ENCODE measurements around the gene MED13L.

Gene MED13L

DNA sequence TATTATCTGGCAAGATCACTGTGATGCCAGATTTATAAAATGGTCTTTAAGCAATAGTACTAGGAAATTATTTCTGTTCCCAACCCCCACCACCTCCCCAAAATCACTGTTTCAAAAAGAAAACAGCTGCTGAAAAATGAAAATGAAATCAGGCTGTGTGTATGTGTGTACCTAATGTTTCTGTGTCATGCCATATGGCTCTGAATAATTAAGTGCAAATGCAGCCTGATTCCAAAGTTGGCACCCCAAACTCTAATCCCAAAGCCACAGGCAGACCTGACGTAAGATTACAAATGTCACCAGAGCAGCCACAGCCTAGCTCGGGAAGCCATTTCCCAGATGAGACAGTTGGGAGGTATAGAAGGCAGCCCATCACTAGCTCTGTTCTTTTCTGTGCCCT is 175.5 kb downstream of the MED13L start:
- no peaks in the 10 kb centered on the region for H3K9me3 ChIP-seq (ENCODE audit: insufficient read depth, low read length)
- H3K4me3 ChIP-seq (ENCODE audit: insufficient read depth, low read length, poor library complexity, severe bottlenecking), result no peak overlapping the region
- no peaks in the 10 kb centered on the region for H3K79me2 ChIP-seq (ENCODE audit: insufficient read depth, low read length)
- H3K27me3 ChIP-seq (ENCODE audit: low read length), result no peaks in the 10 kb centered on the region
- no peaks in the 10 kb centered on the region for H3F3A ChIP-seq (ENCODE audit: insufficient read depth)
- no peaks in the 10 kb centered on the region for H3K9me2 ChIP-seq (replicated peaks; ENCODE audit: insufficient read depth, low read length)
- no peak overlapping the region for H3K4me2 ChIP-seq (ENCODE audit: low read depth, low read length, poor library complexity, severe bottlenecking)
- H3K36me3 ChIP-seq (ENCODE audit: low read length), result no peaks in the 10 kb centered on the region
- no peak overlapping the region for H3K9ac ChIP-seq (ENCODE audit: low read length)
- TF ChIP-seq, protein P1, sequence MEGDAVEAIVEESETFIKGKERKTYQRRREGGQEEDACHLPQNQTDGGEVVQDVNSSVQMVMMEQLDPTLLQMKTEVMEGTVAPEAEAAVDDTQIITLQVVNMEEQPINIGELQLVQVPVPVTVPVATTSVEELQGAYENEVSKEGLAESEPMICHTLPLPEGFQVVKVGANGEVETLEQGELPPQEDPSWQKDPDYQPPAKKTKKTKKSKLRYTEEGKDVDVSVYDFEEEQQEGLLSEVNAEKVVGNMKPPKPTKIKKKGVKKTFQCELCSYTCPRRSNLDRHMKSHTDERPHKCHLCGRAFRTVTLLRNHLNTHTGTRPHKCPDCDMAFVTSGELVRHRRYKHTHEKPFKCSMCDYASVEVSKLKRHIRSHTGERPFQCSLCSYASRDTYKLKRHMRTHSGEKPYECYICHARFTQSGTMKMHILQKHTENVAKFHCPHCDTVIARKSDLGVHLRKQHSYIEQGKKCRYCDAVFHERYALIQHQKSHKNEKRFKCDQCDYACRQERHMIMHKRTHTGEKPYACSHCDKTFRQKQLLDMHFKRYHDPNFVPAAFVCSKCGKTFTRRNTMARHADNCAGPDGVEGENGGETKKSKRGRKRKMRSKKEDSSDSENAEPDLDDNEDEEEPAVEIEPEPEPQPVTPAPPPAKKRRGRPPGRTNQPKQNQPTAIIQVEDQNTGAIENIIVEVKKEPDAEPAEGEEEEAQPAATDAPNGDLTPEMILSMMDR (IDR thresholded peaks at IDR 0.05; ENCODE audit: insufficient read depth, low read length, poor library complexity, severe bottlenecking), result no peak
- TF ChIP-seq EZH2phosphoT487 (conservative IDR thresholded peaks at IDR 0.05; ENCODE audit: low read length), result no peak
- H2AFZ ChIP-seq (ENCODE audit: low read depth, low read length, severe bottlenecking), result no peak overlapping the region
- H4K20me1 ChIP-seq (ENCODE audit: low read depth, low read length), result no peaks in the 10 kb centered on the region
- no peak overlapping the region for H3K27ac ChIP-seq (ENCODE audit: low read depth, low read length)

DNA sequence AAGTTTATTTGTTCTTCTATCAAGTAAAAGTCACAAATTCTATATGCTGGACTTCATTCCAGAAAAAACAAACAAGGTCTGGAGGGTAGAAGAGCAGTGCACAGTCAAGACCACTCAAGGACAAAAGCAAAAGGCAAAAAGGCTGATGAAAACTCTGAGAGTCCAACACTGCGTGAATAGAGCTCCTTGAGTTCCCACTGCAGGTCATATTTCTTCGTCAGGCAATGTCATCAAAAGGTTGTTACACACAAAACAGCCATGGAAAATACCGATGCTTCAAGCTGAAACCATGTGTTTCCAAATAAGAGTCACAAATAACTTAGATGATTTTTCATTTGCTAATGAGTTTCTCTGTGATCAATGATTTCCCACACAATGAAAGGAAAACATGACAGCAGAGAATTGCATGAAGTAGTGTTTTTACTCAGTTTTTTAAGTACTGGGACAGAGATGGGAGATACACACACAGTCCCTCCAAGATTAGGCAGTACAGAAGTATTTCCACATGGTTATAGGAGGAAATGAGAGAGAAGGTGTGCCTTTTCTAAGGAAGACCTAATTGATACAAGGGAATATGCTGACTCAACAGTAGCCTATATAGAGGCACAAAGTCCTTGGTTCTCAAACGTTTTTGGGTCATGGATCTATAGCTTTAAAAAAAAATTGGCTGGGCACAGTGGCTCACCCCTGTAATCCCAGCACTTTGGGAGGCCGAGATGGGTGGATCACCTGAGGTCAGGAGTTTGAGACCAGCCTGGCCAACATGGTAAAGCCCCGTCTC is 177.7 kb downstream of the MED13L start:
- Histone ChIP-seq H4K20me1 (ENCODE audit: low read depth, low read length) (no peaks in the 10 kb centered on the region), H3K79me2 (ENCODE audit: insufficient read depth, low read length) (no peaks in the 10 kb centered on the region), H3K9me3 (ENCODE audit: insufficient read depth, low read length) (no peaks in the 10 kb centered on the region), H3K4me3 (ENCODE audit: insufficient read depth, low read length, poor library complexity, severe bottlenecking) (no peak overlapping the region), H3K27ac (ENCODE audit: low read depth, low read length) (no peak overlapping the region), H3K36me3 (ENCODE audit: low read length) (no peaks in the 10 kb centered on the region), H3K9me2 (replicated peaks; ENCODE audit: insufficient read depth, low read length) (no peaks in the 10 kb centered on the region), H2AFZ (ENCODE audit: low read depth, low read length, severe bottlenecking) (no peak overlapping the region), H3K4me2 (ENCODE audit: low read depth, low read length, poor library complexity, severe bottlenecking) (no peak overlapping the region), H3K9ac (ENCODE audit: low read length) (no peak overlapping the region), H3F3A (ENCODE audit: insufficient read depth) (no peaks in the 10 kb centered on the region), H3K27me3 (ENCODE audit: low read length) (no peaks in the 10 kb centered on the region)
- TF ChIP-seq, protein P1 (IDR thresholded peaks at IDR 0.05; ENCODE audit: insufficient read depth, low read length, poor library complexity, severe bottlenecking), result no peak
- TF ChIP-seq EZH2phosphoT487 (conservative IDR thresholded peaks at IDR 0.05; ENCODE audit: low read length), result no peak

DNA sequence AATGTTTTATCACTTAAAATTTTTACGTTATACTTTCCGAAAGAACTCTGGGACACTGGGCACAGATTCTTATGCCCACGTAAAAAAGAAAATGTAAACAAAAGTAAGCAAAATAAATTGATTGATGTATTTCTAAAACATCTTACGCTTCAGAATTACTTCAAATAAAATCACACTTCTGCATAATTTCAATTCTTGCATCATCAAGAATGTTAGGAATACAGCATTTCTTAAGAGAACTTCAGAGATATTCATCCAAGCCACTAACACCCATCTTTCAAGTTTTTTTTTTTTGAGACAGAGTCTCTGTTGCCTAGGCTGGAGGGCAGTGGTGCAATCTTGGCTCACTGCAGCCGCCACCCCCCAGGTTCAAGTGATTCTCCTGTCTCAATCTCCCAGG is 180.6 kb downstream of the MED13L start:
- H3K9me2 ChIP-seq (replicated peaks; ENCODE audit: insufficient read depth, low read length), result no peaks in the 10 kb centered on the region
- no peak for TF ChIP-seq EZH2phosphoT487 (conservative IDR thresholded peaks at IDR 0.05; ENCODE audit: low read length)
- TF ChIP-seq, protein P1 (IDR thresholded peaks at IDR 0.05; ENCODE audit: insufficient read depth, low read length, poor library complexity, severe bottlenecking), result no peak
- H3K4me2 ChIP-seq (ENCODE audit: low read depth, low read length, poor library complexity, severe bottlenecking), result no peak overlapping the region
- H3K79me2 ChIP-seq (ENCODE audit: insufficient read depth, low read length), result no peaks in the 10 kb centered on the region
- H3K27ac ChIP-seq (ENCODE audit: low read depth, low read length), result no peak overlapping the region
- H4K20me1 ChIP-seq (ENCODE audit: low read depth, low read length), result peaks cover 3% of the 10 kb centered on the region; the same call in 1 of the 2 replicates
- H3K4me3 ChIP-seq (ENCODE audit: insufficient read depth, low read length, poor library complexity, severe bottlenecking), result no peak overlapping the region
- no peaks in the 10 kb centered on the region for H3K36me3 ChIP-seq (ENCODE audit: low read length)
- H3F3A ChIP-seq (ENCODE audit: insufficient read depth), result no peaks in the 10 kb centered on the region
- no peaks in the 10 kb centered on the region for H3K27me3 ChIP-seq (ENCODE audit: low read length)
- no peak overlapping the region for H3K9ac ChIP-seq (ENCODE audit: low read length)
- H3K9me3 ChIP-seq (ENCODE audit: insufficient read depth, low read length), result no peaks in the 10 kb centered on the region
- no peak overlapping the region for H2AFZ ChIP-seq (ENCODE audit: low read depth, low read length, severe bottlenecking)

Measured in SU-DHL-6 (cell line).